ENCODE results near the gene FYB1. TPM values are rescaled to one million over a fixed set of nuclear protein-coding genes. Genes with fewer than 3 reads are reported as not detected.

Gene FYB1
- total and polyA plus RNA-seq, 2 donors (not counting 1 experiment from before 2014, with no cell fraction given), result not detected

DNA sequence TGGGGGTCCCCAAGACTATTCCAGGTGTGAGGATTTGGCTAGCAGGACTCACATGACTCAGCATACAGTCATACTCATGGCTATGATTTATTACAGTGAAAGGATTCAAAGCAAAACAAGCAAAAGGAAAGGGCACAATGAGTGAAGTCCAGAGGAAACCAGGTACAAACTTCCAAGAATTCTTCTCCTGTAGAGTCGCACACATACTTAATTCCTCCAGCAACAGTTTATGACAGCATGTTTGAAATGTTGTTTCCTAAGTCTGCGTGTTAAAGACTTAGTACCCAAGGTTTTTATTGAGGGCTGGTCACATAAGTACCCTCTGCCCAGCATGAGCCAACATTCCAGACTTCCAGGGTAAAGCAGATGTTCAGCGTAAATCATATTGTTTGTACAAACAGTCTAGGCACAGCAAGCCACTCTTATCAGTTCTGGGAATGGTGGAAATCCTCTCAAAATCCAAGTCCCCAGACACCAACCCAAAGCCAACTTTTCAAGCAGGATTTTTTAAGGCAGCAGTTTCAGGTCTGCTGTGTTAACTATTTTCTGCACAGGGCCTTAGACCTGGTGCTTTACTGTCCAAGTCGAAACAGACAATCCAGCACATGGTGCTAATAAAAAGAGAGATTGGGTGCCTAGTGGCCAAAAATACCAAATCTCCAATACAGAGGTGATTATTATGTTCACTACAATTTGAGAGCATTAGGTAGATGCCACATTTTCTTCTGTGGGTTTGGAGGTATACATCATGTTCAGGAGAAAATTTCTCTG lies 126.6 kb downstream of the FYB1 start:
- no peak overlapping the region for H3K9ac ChIP-seq (ENCODE audit: insufficient read depth, low read length)

DNA sequence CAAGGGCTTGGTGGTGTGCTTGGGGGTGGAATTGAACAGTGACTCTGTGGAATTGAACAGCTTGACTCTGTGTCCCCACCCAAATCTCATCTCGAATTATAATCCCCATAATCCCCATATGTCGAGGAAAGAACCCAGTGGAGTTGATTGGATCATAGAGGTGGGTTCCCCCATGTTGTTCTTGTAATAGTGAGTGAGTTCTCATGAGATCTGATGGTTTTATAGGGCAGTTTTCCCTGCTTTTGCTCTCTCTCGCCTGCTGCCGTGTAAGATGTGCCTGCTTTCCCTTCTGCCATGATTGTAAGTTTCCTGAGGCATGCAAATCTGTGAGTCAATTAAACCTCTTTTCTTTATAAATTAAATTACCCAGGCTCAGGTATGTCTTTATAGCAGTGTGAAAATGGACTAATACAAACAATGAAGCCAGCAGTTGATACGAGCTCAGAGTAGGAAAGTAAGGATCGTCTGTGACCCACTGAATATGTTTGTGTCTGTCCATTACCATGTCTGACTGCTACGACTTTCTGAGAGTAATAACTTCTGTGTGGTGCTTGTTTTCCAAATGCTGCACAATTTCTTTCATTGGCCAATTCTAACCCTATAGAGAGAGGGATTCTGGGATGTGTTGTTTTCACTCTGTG lies 127.3 kb downstream of the FYB1 start:
- no peaks in the 10 kb centered on the region for H4K20me1 ChIP-seq (ENCODE audit: control insufficient read depth, extremely low read depth, insufficient read depth, low read length)
- no peak for DNase-seq (ENCODE audit: low read depth in 2 of 2)
- H3K9me3 ChIP-seq (ENCODE audit: control insufficient read depth, insufficient read depth, low read depth, low read length), result no peaks in the 10 kb centered on the region
- no peak overlapping the region for H3K4me3 ChIP-seq (replicated peaks in 1 of 4; ENCODE audit: control extremely low read depth in 1 of 4, insufficient read depth in 1 of 4, low read depth in 3 of 4, low read length in 4 of 4)
- H3K27me3 ChIP-seq (ENCODE audit: control insufficient read depth, insufficient read depth, low read length), result no peaks in the 10 kb centered on the region
- no peak overlapping the region for H3K9ac ChIP-seq (ENCODE audit: insufficient read depth, low read length)
- H3K4me1 ChIP-seq (ENCODE audit: control insufficient read depth, extremely low read depth, insufficient read depth, low read length), result peaks cover 10% of the 10 kb centered on the region
- no peaks in the 10 kb centered on the region for H3K36me3 ChIP-seq (ENCODE audit: control insufficient read depth, insufficient read depth, low read length)
- no peaks in the 10 kb centered on the region for H3K79me2 ChIP-seq (ENCODE audit: control insufficient read depth, insufficient read depth, low read length)
- H2AFZ ChIP-seq (ENCODE audit: low read length), result no peak overlapping the region
- no peak overlapping the region for H3K27ac ChIP-seq (ENCODE audit: insufficient read depth, low read length)
- H3K4me2 ChIP-seq (ENCODE audit: extremely low read depth, insufficient read depth, low read length), result no peak overlapping the region
- TF ChIP-seq EZH2 (IDR thresholded peaks at IDR 0.05; ENCODE audit: low read length, missing control alignments), result no peak
- TF ChIP-seq, protein P1, sequence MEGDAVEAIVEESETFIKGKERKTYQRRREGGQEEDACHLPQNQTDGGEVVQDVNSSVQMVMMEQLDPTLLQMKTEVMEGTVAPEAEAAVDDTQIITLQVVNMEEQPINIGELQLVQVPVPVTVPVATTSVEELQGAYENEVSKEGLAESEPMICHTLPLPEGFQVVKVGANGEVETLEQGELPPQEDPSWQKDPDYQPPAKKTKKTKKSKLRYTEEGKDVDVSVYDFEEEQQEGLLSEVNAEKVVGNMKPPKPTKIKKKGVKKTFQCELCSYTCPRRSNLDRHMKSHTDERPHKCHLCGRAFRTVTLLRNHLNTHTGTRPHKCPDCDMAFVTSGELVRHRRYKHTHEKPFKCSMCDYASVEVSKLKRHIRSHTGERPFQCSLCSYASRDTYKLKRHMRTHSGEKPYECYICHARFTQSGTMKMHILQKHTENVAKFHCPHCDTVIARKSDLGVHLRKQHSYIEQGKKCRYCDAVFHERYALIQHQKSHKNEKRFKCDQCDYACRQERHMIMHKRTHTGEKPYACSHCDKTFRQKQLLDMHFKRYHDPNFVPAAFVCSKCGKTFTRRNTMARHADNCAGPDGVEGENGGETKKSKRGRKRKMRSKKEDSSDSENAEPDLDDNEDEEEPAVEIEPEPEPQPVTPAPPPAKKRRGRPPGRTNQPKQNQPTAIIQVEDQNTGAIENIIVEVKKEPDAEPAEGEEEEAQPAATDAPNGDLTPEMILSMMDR (conservative IDR thresholded peaks at IDR 0.05 in 1 of 2, IDR thresholded peaks at IDR 0.05 in 1 of 2; ENCODE audit: low read depth in 1 of 2, low read length in 2 of 2), result no peak

More for the DNA sequence above, 126.6 kb downstream of the FYB1 start:
- Histone ChIP-seq H4K20me1 (ENCODE audit: control insufficient read depth, extremely low read depth, insufficient read depth, low read length) (no peaks in the 10 kb centered on the region), H3K4me3 (replicated peaks in 1 of 4; ENCODE audit: control extremely low read depth in 1 of 4, insufficient read depth in 1 of 4, low read depth in 3 of 4, low read length in 4 of 4) (no peak overlapping the region), H3K4me1 (ENCODE audit: control insufficient read depth, extremely low read depth, insufficient read depth, low read length) (peaks cover 10% of the 10 kb centered on the region), H3K9me3 (ENCODE audit: control insufficient read depth, insufficient read depth, low read depth, low read length) (no peaks in the 10 kb centered on the region), H3K4me2 (ENCODE audit: extremely low read depth, insufficient read depth, low read length) (no peak overlapping the region), H3K27ac (ENCODE audit: insufficient read depth, low read length) (no peak overlapping the region), H2AFZ (ENCODE audit: low read length) (no peak overlapping the region), H3K36me3 (ENCODE audit: control insufficient read depth, insufficient read depth, low read length) (no peaks in the 10 kb centered on the region), H3K27me3 (ENCODE audit: control insufficient read depth, insufficient read depth, low read length) (no peaks in the 10 kb centered on the region), H3K79me2 (ENCODE audit: control insufficient read depth, insufficient read depth, low read length) (no peaks in the 10 kb centered on the region)
- TF ChIP-seq EZH2 (IDR thresholded peaks at IDR 0.05; ENCODE audit: low read length, missing control alignments), result no peak
- TF ChIP-seq, protein P1 (conservative IDR thresholded peaks at IDR 0.05 in 1 of 2, IDR thresholded peaks at IDR 0.05 in 1 of 2; ENCODE audit: low read depth in 1 of 2, low read length in 2 of 2), result no peak
- DNase-seq (ENCODE audit: low read depth in 2 of 2), result peak; percentile 44 to 59

DNA sequence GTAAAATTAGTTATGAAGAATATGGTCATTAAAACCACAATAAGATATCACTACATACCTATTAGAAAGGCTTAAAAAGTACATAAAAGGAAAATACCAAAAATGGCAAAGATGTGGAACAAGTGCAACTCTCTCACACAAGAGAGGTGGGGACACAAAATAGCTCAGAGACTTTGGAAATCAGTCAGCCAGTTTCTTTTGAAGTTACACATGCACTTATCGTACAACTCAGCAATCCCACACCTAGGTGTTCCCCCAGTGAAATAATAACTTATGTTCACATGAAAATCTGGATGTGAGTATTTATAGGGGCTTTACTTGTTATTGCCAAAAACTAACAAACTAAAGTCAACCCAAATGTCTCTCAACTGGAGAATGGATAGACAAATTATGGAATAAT lies 135.4 kb downstream of the FYB1 start:
- H3K27ac ChIP-seq (ENCODE audit: insufficient read depth, low read length), result no peak overlapping the region

More for the DNA sequence above, 135.4 kb downstream of the FYB1 start:
- no peaks in the 10 kb centered on the region for H3K79me2 ChIP-seq (ENCODE audit: control insufficient read depth, insufficient read depth, low read length)
- no peaks in the 10 kb centered on the region for H3K4me1 ChIP-seq (ENCODE audit: control insufficient read depth, extremely low read depth, insufficient read depth, low read length)
- H3K36me3 ChIP-seq (ENCODE audit: control insufficient read depth, insufficient read depth, low read length), result no peaks in the 10 kb centered on the region
- H3K27me3 ChIP-seq (ENCODE audit: control insufficient read depth, insufficient read depth, low read length), result no peaks in the 10 kb centered on the region
- H3K4me3 ChIP-seq (replicated peaks in 1 of 4; ENCODE audit: control extremely low read depth in 1 of 4, insufficient read depth in 1 of 4, low read depth in 3 of 4, low read length in 4 of 4), result no peak overlapping the region
- no peak for DNase-seq (ENCODE audit: low read depth in 2 of 2)
- H3K4me2 ChIP-seq (ENCODE audit: extremely low read depth, insufficient read depth, low read length), result no peak overlapping the region
- TF ChIP-seq EZH2 (IDR thresholded peaks at IDR 0.05; ENCODE audit: low read length, missing control alignments), result no peak
- TF ChIP-seq, protein P1 (conservative IDR thresholded peaks at IDR 0.05 in 1 of 2, IDR thresholded peaks at IDR 0.05 in 1 of 2; ENCODE audit: low read depth in 1 of 2, low read length in 2 of 2), result no peak
- H4K20me1 ChIP-seq (ENCODE audit: control insufficient read depth, extremely low read depth, insufficient read depth, low read length), result no peaks in the 10 kb centered on the region
- H3K9me3 ChIP-seq (ENCODE audit: control insufficient read depth, insufficient read depth, low read depth, low read length), result no peaks in the 10 kb centered on the region
- no peak overlapping the region for H2AFZ ChIP-seq (ENCODE audit: low read length)
- H3K9ac ChIP-seq (ENCODE audit: insufficient read depth, low read length), result no peak overlapping the region

Data from fibroblast of lung (primary cell).